Spleen (tissue), 11 donors: ENCODE results near the gene GOPC. TPM values are rescaled to one million over a fixed set of nuclear protein-coding genes. Genes with fewer than 3 reads are reported as not detected.
A peak's percentile ranks its signal among the peaks of the same experiment; 100 is the strongest.

Experiments used
- DNase-seq: peaks from one replicate; pipeline ENCODE4 v3.0.0-alpha.2; 2020
- H3K27ac ChIP-seq, 8 donors: fragments of 200-600 bp; sonication (generic) in 7 of 8; 1 replicate in 4 of 8; 2 replicates in 4 of 8; pipeline versions ENCODE4 v1.5.0 to v1.8.0; 2016 to 2021; ENCODE audit warnings: inconsistent platforms in 4 of 8, mild to moderate bottlenecking in 4 of 8, moderate library complexity in 1 of 8
- H3K27me3 ChIP-seq, 7 donors: fragments of 200-600 bp; sonication (generic) in 6 of 7; replicated peaks in 1 of 7; 1 replicate in 4 of 7; 2 replicates in 3 of 7; pipeline versions ENCODE4 v1.5.0 to v1.8.0; 2016 to 2021; ENCODE audit warnings: inconsistent platforms in 3 of 7, mild to moderate bottlenecking in 1 of 7
- H3K36me3 ChIP-seq, 6 donors: fragments of 200-600 bp; sonication (generic) in 5 of 6; 1 replicate in 4 of 6; 2 replicates in 2 of 6; pipeline versions ENCODE4 v1.5.0 to v1.8.0; 2016 to 2021; ENCODE audit warnings: inconsistent platforms in 2 of 6
- H3K4me1 ChIP-seq, 6 donors: fragments of 200-600 bp; sonication (generic) in 5 of 6; 1 replicate in 3 of 6; 2 replicates in 3 of 6; pipeline versions ENCODE4 v1.5.0 to v1.8.0; 2016 to 2021; ENCODE audit warnings: inconsistent platforms in 3 of 6
- H3K4me3 ChIP-seq, 8 donors: fragments of 200-600 bp; sonication (generic) in 7 of 8; 1 replicate in 4 of 8; 2 replicates in 4 of 8; pipeline versions ENCODE4 v1.5.0 to v1.8.0; 2016 to 2021; ENCODE audit warnings: inconsistent platforms in 4 of 8, mild to moderate bottlenecking in 4 of 8, moderate library complexity in 2 of 8
- H3K9me3 ChIP-seq, 8 donors: fragments of 200-600 bp; sonication (generic) in 7 of 8; 1 replicate in 4 of 8; 2 replicates in 4 of 8; pipeline versions ENCODE4 v1.5.0 to v1.8.0; 2016 to 2021; ENCODE audit warnings: inconsistent platforms in 4 of 8
- CTCF ChIP-seq, 11 experiments: fragments of 200-600 bp in 7 of 11; fragments of 450-650 bp in 4 of 11; sonication (generic) in 4 of 11; IDR thresholded peaks in 8 of 11; conservative IDR thresholded peaks in 3 of 11; 1 replicate in 7 of 11; 2 replicates in 4 of 11; pipeline versions ENCODE4 v1.4.0 to v1.8.0; 2016 to 2021; ENCODE audit warnings: antibody characterized with exemption in 11 of 11, inconsistent platforms in 4 of 11, mild to moderate bottlenecking in 1 of 11
- POLR2A ChIP-seq, 3 donors: fragments of 450-650 bp; IDR thresholded peaks; one replicate each; pipeline ENCODE4 v1.5.1; 2017; ENCODE audit warnings: antibody characterized with exemption in 3 of 3, mild to moderate bottlenecking in 1 of 3
- POLR2AphosphoS5 ChIP-seq, 3 donors: sonication (generic); formaldehyde crosslinking; IDR thresholded peaks; one replicate each; pipeline ENCODE4 v1.5.1; 2017; ENCODE audit warnings: antibody characterized with exemption in 3 of 3
- WGBS, 5 donors: extraction: QIAGEN DNeasy Blood & Tissue Kit in 3 of 5; methylation state at CpG; one replicate each; pipeline versions ENCODE4 v1.1.5 to v1.1.7; 2013 to 2018; 5-methylcytosine and 5-hydroxymethylcytosine counted together
- intact Hi-C: fragments of 100-400 bp; cut with DNase I; formaldehyde crosslinking; loops from one replicate; pipeline ENCODE4 v1.15.0; 2023; ENCODE audit warnings: low total_unique reads
- polyA plus RNA-seq, 3 donors: library from polyadenylated mRNA; stranded (reverse); fragments of 200-250 nt; gene quantifications; one replicate each; pipeline ENCODE4 v1.2.1, GENCODE V29; 2013
- total RNA-seq, 7 donors: library from RNA; depleted of rRNA in 3 of 7; stranded (reverse); fragments of >200 nt in 3 of 7; fragmentation: NEBNext Ultra II Directional in 4 of 7; extraction: Animal tissue kit (Norgen Biotek cat#: 25700) in 4 of 7; gene quantifications; one replicate each; pipeline versions ENCODE4 v1.1.0 to v1.2.1, GENCODE V29; 2016 to 2021
- donor health status: healthy with polysubstance abuse.
- donor health status: DM: no; HTN: no; CAD: no; lungs with moderate emphysema.
- donor health status: DM: no; HTN: no; CAD: no.
- donor health status: Bipolar disorder and iron deficiency.
- donor health status: healthy.
- donor health status: DM: no; HTN: no; CAD: no.
- donor health status: DM: yes; HTN: yes; CAD: no.

GOPC gene
- total and polyA plus RNA-seq, 10 donors, result 13.5 to 26.7 (median 21.8) TPM

- 21 to 36% (median 26%) methylated on average over 16 to 64 of the region's 64 CpGs for WGBS, 5 donors
- Histone ChIP-seq H3K27ac (peak overlapping the region in 7 of 8 donors; percentile 6 to 79 (median 40)), H3K4me3 (peak overlapping the region; percentile 30 to 71 (median 40)), H3K27me3 (peaks cover 0 to 14% (median 0%) of the 10 kb centered on the region in 7 donors), H3K36me3 (peaks cover 0 to 23% (median 0%) of the 10 kb centered on the region in 6 donors), H3K9me3 (no peaks in the 10 kb centered on the region), H3K4me1 (peaks cover 0 to 40% (median 14%) of the 10 kb centered on the region in 6 donors)
- no peak for TF ChIP-seq POLR2A (IDR thresholded peaks at IDR 0.05)
- peak in 1 of 11 experiments; percentile 7 for TF ChIP-seq CTCF (IDR thresholded peaks at IDR 0.05 in 8 of 11, conservative IDR thresholded peaks at IDR 0.05 in 3 of 11)
- peak; percentile 9 to 69 (median 41) for TF ChIP-seq POLR2AphosphoS5 (IDR thresholded peaks at IDR 0.05)
- intact Hi-C loops, result no loop called here
- DNase-seq, result peak; percentile 89
These were observed 54.4 kb downstream of the GOPC start for GRCh38 chr6:117547688-117548621.

GRCh38 chr6:117546674-117547073 lies 55.6 kb downstream of the GOPC start:
- no peak overlapping the region for H3K27ac ChIP-seq
- H3K9me3 ChIP-seq, result no peaks in the 10 kb centered on the region
- TF ChIP-seq POLR2AphosphoS5 (IDR thresholded peaks at IDR 0.05) (no peak), POLR2A (IDR thresholded peaks at IDR 0.05) (no peak), CTCF (IDR thresholded peaks at IDR 0.05 in 8 of 11, conservative IDR thresholded peaks at IDR 0.05 in 3 of 11) (no peak)
- WGBS, 5 donors, result 87 to 96% (median 93%) methylated on average over 5 of the region's 5 CpGs
- intact Hi-C loops, result no loop called here
- DNase-seq, result no peak
- H3K27me3 ChIP-seq, result peaks cover 0 to 14% (median 0%) of the 10 kb centered on the region in 7 donors
- peaks cover 0 to 23% (median 0%) of the 10 kb centered on the region in 6 donors for H3K36me3 ChIP-seq
- H3K4me3 ChIP-seq, result no peak overlapping the region
- peaks cover 0 to 40% (median 14%) of the 10 kb centered on the region in 6 donors for H3K4me1 ChIP-seq

GRCh38 chr6:117545161-117545595 lies 57.1 kb downstream of the GOPC start:
- H3K36me3 ChIP-seq, result peaks cover 0 to 23% (median 0%) of the 10 kb centered on the region in 6 donors
- TF ChIP-seq CTCF (IDR thresholded peaks at IDR 0.05 in 8 of 11, conservative IDR thresholded peaks at IDR 0.05 in 3 of 11), result no peak
- TF ChIP-seq POLR2A (IDR thresholded peaks at IDR 0.05), result no peak
- no peak for TF ChIP-seq POLR2AphosphoS5 (IDR thresholded peaks at IDR 0.05)
- 88 to 98% (median 94%) methylated on average over 4 of the region's 4 CpGs for WGBS, 5 donors
- no peak for DNase-seq
- peaks cover 0 to 14% (median 0%) of the 10 kb centered on the region in 7 donors for H3K27me3 ChIP-seq
- intact Hi-C loops, result no loop called here
- peaks cover 0 to 31% (median 14%) of the 10 kb centered on the region in 6 donors for H3K4me1 ChIP-seq
- H3K9me3 ChIP-seq, result no peaks in the 10 kb centered on the region
- no peak overlapping the region for H3K4me3 ChIP-seq
- no peak overlapping the region for H3K27ac ChIP-seq

- Histone ChIP-seq H3K4me1 (peaks cover 0 to 26% (median 12%) of the 10 kb centered on the region in 6 donors), H3K4me3 (no peak overlapping the region), H3K36me3 (peaks cover 0 to 23% (median 0%) of the 10 kb centered on the region in 6 donors), H3K9me3 (no peaks in the 10 kb centered on the region), H3K27ac (no peak overlapping the region), H3K27me3 (peaks cover 0 to 14% (median 0%) of the 10 kb centered on the region in 7 donors)
- 68 to 76% (median 71%) methylated on average over 3 of the region's 3 CpGs for WGBS, 5 donors
- no peak for DNase-seq
- intact Hi-C loops, result no loop called here
- no peak for TF ChIP-seq POLR2AphosphoS5 (IDR thresholded peaks at IDR 0.05)
- TF ChIP-seq POLR2A (IDR thresholded peaks at IDR 0.05), result no peak
- TF ChIP-seq CTCF (IDR thresholded peaks at IDR 0.05 in 8 of 11, conservative IDR thresholded peaks at IDR 0.05 in 3 of 11), result no peak
These were observed 57.6 kb downstream of the GOPC start for GRCh38 chr6:117544716-117545115.
